Measurements from ENCODE around the gene TP73. TPM values are rescaled to one million over a fixed set of nuclear protein-coding genes. Genes with fewer than 3 reads are reported as not detected.

Gene TP73
- total RNA-seq, 1 experiment from 2014 or later, result 0.54 TPM

GRCh38 chr1:3641046-3641760 is 11.1 kb upstream of the TP73 start:
- Mint-ChIP-seq H3K27me3 (ENCODE audit: unreplicated experiment) (no peaks in the 10 kb centered on the region), H3K4me1 (ENCODE audit: low read depth, unreplicated experiment) (no peaks in the 10 kb centered on the region), H3K4me3 (ENCODE audit: low read depth, unreplicated experiment) (no peak overlapping the region), H3K36me3 (ENCODE audit: insufficient read depth, unreplicated experiment) (peaks cover 4% of the 10 kb centered on the region), H3K9me3 (ENCODE audit: low read depth, unreplicated experiment) (no peaks in the 10 kb centered on the region), H3K27ac (ENCODE audit: unreplicated experiment) (no peak overlapping the region)
- DNase-seq, result no peak
- CTCF ChIA-PET, result no interaction called here
- no TSS peak for BruUV-seq (replicated peaks)
- TF ChIP-seq, protein P1, sequence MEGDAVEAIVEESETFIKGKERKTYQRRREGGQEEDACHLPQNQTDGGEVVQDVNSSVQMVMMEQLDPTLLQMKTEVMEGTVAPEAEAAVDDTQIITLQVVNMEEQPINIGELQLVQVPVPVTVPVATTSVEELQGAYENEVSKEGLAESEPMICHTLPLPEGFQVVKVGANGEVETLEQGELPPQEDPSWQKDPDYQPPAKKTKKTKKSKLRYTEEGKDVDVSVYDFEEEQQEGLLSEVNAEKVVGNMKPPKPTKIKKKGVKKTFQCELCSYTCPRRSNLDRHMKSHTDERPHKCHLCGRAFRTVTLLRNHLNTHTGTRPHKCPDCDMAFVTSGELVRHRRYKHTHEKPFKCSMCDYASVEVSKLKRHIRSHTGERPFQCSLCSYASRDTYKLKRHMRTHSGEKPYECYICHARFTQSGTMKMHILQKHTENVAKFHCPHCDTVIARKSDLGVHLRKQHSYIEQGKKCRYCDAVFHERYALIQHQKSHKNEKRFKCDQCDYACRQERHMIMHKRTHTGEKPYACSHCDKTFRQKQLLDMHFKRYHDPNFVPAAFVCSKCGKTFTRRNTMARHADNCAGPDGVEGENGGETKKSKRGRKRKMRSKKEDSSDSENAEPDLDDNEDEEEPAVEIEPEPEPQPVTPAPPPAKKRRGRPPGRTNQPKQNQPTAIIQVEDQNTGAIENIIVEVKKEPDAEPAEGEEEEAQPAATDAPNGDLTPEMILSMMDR (IDR thresholded peaks at IDR 0.05; ENCODE audit: unreplicated experiment), result no peak
- intact Hi-C loops (cut with micrococcal nuclease; ENCODE audit: unreplicated experiment), result no loop called here

DNA sequence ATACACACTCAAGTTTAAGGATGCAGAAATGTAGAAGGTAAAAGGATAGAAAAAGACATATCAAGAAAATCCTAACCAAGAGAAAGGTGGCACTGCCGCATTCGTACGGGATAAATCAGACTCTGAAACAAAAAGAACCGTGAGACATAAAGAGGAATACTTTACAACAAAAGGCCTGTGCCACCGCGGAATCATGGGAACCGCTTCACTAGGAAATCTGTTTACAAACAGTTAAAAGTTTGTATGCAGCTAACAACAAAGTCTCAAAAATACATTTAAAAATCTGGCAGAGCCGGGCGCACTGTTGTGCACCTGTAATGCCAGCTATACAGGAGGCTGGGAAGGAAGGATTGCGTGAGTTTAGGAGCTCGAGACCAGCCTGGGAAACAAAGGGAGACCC is 10.5 kb upstream of the TP73 start:
- Mint-ChIP-seq H3K36me3 (ENCODE audit: insufficient read depth, unreplicated experiment) (peaks cover 5% of the 10 kb centered on the region), H3K27ac (ENCODE audit: unreplicated experiment) (no peak overlapping the region), H3K27me3 (ENCODE audit: unreplicated experiment) (no peaks in the 10 kb centered on the region), H3K9me3 (ENCODE audit: low read depth, unreplicated experiment) (no peaks in the 10 kb centered on the region), H3K4me1 (ENCODE audit: low read depth, unreplicated experiment) (no peaks in the 10 kb centered on the region), H3K4me3 (ENCODE audit: low read depth, unreplicated experiment) (no peak overlapping the region)
- TF ChIP-seq, protein P1 (IDR thresholded peaks at IDR 0.05; ENCODE audit: unreplicated experiment), result no peak
- intact Hi-C loops (cut with micrococcal nuclease; ENCODE audit: unreplicated experiment), result no loop called here
- no TSS peak for BruUV-seq (replicated peaks)
- DNase-seq, result no peak
- CTCF ChIA-PET, result no interaction called here

GRCh38 chr1:3642919-3643675 is 9.2 kb upstream of the TP73 start:
- peaks cover 5% of the 10 kb centered on the region for H3K36me3 Mint-ChIP-seq (ENCODE audit: insufficient read depth, unreplicated experiment)
- BruUV-seq (replicated peaks), result no TSS peak
- H3K4me3 Mint-ChIP-seq (ENCODE audit: low read depth, unreplicated experiment), result no peak overlapping the region
- intact Hi-C loops (cut with micrococcal nuclease; ENCODE audit: unreplicated experiment), result no loop called here
- DNase-seq, result no peak
- H3K9me3 Mint-ChIP-seq (ENCODE audit: low read depth, unreplicated experiment), result no peaks in the 10 kb centered on the region
- CTCF ChIA-PET, result no interaction called here
- H3K27me3 Mint-ChIP-seq (ENCODE audit: unreplicated experiment), result no peaks in the 10 kb centered on the region
- TF ChIP-seq, protein P1 (IDR thresholded peaks at IDR 0.05; ENCODE audit: unreplicated experiment), result no peak
- no peaks in the 10 kb centered on the region for H3K4me1 Mint-ChIP-seq (ENCODE audit: low read depth, unreplicated experiment)
- H3K27ac Mint-ChIP-seq (ENCODE audit: unreplicated experiment), result no peak overlapping the region

GRCh38 chr1:3644273-3644672 is 8.0 kb upstream of the TP73 start:
- Mint-ChIP-seq H3K4me3 (ENCODE audit: low read depth, unreplicated experiment) (no peak overlapping the region), H3K4me1 (ENCODE audit: low read depth, unreplicated experiment) (no peaks in the 10 kb centered on the region), H3K9me3 (ENCODE audit: low read depth, unreplicated experiment) (no peaks in the 10 kb centered on the region), H3K27ac (ENCODE audit: unreplicated experiment) (no peak overlapping the region), H3K36me3 (ENCODE audit: insufficient read depth, unreplicated experiment) (peaks cover 7% of the 10 kb centered on the region), H3K27me3 (ENCODE audit: unreplicated experiment) (no peaks in the 10 kb centered on the region)
- CTCF ChIA-PET, result no interaction called here
- intact Hi-C loops (cut with micrococcal nuclease; ENCODE audit: unreplicated experiment), result no loop called here
- TF ChIP-seq, protein P1 (IDR thresholded peaks at IDR 0.05; ENCODE audit: unreplicated experiment), result no peak
- DNase-seq, result no peak
- no TSS peak for BruUV-seq (replicated peaks)
